Activated T-helper 1 cell treated with Interleukin-2 at 50 U/mL for 16 hours (primary cell): ENCODE results near the gene EDNRB.
"Not testable (repeated sequence)": the region's sequence is repeated elsewhere in the genome, so short reads cannot be mapped to it uniquely, and the experiment has no call there.

ENCODE experiments used
- DNase-seq: peaks from one replicate; pipeline ENCODE4 v3.0.0-alpha.2; 2020; ENCODE audit warnings: low read depth

Gene EDNRB

DNA sequence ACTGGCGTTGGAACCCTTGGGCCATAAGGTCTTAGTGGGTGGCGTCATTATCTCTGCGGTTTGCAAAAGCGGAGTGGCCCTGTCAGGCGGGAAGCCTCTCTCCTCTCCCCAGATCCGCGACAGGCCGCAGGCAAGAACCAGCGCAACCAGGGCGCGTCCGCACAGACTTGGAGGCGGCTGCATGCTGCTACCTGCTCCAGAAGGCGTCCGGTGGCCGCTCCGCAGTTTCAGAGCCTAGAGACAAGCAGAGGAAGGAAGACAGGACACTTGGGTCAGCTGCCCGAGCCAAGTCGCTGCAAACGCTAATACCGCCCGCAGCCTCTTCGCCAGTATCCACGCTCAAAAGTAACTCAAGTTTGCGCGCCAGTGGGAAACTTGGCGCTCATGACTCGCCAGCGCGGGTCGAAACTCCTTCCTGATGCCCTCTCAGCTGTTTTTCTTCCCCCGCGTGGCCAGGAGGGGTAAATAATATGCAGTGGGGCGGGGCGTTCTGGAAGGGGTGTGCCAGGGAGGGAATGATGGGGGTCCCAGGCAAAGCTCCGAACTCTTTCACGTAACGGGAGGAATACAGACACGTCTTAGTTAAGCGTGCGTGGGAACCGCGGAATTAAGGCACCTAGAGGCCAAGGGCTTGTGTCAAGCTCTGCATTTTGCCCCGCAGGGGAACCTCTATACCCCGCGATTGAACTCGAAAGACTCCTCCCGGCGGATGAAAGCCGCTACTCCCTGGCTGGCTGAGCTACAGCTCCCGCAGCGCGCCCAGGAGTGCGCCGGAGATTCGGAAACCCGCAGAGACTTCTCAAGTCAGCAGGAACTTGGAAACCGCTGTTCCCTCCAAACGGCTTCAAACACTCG, at the start of gene EDNRB:
TSS of gene EDNRB (minus strand) at position 441 of the 855 bp plus-strand sequence. CDS start at position 183, 258 bp downstream.
- no peak for DNase-seq

DNA sequence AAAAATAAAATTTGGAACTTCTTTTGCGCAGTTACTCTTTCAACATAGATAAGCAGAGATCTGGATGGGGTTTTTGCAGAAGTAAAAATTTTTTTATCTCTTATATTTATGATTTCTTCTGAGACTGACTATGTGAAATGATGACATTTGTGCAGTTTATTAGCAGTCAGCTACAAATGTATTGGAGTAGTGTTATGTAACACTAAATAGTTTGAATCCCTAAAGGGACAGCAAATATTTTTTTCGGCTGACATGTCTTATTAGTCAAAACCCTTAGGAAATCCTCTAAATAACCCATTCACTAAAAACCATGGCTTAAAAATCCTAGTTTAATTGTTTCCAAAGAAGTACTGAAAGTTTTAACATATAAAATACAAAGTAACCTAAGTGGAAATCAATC, 48.0 kb upstream of the EDNRB start:
- no peak for DNase-seq

DNA sequence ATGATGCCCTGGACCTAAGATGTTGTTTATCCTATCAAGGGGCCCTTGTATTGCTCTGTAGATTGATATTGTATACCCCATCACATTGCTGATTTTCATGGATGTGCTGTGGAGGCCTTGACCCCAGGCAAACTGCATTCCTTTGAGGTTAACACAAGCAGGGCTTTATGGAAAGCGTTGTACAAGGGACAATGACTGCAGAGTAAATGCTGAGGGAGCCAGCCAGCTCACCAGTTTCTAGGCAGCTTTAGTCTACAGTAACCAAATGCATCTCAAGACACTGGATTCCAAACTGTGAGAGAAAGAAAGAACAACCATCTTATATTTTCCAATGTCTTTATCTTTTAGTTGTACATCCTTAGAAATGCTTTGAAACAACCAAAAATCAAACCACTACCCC, 34.1 kb upstream of the EDNRB start:
- no peak for DNase-seq

DNA sequence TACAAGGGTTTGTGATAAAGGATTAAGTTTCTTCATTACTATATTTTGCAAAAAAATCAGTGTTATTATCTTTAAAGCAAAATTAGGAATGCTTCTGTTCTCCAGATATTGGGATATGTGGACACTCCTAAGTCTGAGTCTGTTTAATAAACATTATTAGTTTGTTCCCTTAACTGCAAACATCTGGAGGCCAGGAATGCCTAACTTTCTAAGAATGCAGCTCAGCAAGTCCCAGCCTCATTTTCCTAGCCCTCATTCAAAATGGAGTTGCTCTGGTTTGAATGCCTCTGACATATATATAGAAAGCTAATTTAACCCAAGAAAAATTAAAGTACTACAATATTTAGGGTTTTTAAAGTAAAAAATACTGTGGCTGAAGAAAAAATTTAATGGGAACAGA, 33.6 kb upstream of the EDNRB start:
- no peak for DNase-seq

DNA sequence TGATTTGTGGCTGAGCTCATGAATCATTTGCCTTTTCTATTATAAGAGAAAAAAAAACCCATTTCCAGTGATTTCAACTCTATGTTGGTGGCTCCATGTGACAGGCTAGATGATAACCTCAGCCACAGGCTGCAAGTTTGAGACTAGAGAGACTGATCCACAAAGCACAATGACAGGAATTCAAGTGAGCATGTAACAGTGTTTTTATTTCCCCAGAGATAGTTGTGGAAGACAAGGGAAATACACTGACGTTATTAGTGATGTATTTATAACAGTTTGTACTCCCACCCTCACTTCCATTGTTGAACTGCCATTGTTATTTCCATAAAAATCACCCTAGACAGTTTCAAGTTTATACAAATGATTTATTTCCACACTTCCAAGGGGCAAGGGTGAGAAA, 27.9 kb upstream of the EDNRB start:
- no peak for DNase-seq

DNA sequence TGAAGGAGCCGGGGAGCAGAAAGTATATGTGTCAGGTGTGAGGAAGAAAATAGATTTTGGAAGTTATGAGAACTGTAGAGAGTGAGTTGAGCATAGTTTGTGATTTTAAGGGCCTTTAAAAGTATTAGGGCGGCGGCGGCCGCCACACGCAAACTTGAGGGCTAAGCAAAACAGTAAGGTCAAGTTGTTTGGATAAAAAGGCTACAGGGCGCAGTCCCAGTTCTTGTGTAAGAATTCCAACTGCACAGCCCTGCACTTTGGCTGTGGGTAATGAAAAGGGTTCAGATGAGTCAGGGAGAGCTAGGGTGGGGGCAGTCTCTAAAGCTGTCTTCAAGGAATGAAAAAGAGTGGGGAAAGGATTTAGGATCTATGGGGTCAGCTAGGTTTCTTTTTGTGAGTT, 16.4 kb upstream of the EDNRB start:
- not testable (repeated sequence) for DNase-seq

DNA sequence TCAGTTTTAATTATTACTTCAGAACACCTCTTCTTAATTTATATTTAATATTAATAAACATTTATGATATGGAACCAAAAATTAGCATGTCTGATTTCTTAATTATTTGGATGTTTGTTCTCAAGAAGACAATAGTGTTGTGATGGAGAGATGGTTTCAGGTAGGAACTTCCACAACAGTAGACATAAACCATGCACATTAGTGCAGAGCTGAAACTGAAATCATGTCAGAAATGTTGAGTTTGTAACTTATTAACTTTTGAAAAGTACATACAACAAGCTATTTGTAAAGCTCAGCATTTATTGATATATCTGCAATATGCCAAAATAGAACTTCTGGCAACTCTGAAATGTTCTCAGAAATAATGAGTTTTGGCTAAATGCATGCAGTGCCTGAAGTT, 11.8 kb upstream of the EDNRB start:
- no peak for DNase-seq

DNA sequence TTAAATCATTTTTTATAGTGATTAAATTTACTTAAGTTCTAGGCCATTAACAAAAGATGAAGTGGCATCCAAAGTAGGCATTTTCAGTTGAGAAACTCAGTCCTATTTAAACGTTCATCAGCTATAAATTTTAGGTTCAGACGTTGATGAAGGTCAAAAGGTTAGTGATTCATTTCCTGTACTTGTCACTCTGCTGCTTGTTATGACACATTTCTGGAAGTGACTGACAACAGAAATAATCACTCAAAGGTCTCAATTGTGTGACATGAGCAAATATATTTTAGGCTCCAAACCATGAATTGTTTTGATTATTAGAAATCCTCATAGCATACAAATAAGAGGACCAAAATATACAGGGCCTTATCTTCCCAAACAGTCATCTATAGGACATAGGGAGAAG, 10.3 kb upstream of the EDNRB start:
- no peak for DNase-seq

DNA sequence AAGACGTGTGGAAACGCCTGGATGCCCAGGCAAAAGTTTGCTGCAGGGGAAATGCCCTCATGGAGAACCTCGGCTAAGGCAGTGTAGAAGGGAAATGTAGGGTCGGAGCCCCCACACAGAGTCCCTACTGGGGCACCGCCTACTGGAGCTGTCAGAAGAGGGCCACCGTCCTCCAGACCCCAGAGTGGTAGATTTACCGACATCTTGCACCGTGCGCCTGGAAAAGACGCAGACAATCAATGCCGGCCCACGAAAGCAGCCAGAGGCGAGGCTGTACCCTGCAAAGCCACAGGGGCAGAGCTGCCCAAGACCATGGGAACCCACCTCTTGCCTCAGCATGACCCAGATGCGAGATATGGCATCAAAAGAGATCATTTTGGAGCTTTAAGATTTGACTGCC, 7.0 kb upstream of the EDNRB start:
- no peak for DNase-seq

DNA sequence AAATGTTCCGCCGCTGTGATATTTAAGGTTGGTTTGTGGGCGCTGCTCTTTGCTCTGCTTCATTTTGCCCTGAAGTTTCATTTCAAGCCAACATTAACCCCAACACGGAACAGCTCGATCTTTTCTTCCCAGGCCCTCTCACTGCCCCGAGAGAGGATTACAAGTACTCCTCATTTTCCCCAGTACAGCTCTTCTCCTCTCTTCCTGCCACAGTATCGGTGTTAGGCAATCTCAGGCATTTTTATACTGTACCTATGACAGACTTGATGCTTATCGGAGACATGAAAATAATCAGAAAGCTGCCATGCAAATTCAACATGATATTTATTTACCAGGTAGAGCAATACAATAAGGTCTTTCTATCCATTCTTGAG, 1.3 kb upstream of the EDNRB start:
- DNase-seq: no peak

DNA sequence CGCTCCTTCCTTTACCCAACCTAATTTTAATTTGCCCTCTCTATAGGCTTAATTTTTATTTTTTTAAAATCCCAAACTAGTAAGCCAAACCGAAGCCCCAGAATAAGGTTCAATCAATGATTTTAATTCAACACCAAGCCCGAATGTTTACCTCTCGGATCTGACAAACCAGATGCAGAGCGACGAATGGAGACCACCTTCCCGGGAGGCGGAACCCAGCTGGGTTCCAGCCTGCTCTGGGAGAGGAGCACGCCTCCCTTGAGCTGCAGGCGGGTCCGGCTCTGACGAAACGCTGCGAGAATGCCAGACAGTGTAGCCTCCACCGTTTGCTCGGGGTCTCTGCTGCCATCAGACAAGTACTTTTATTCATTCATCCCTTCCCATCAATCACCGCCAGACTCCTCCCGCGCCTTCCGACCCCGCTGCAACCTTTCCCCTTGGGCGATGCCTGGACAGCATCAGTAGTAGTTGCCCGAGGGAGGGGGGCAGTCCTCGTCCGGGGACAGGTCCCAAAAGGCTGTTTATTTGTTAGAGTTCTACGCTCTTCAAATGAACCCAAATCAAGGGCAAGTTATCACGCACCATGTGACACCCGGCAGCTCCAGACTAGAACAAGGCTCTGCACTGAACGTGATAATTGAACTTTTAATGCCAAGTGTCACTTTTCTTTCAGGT, 752 bp upstream of the EDNRB start:
- no peak for DNase-seq

DNA sequence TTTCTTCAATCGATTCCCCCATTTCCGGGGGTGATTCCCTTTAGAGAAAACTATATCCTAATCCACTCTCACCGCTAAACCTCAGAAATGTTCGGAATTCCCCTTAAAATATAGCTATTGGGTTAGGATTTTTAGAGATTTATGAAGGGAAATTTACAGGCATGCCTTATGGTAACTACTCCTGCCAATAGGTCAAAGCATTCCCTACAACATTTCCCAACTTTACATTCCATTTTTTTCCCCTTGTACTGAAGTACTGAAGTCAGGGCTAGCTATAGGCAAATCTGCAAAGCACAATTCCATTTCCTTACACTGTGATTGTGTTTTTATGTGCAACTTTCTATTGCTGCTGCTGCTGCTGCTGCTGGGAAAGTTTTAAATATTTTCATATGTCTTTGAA, 2.1 kb downstream of the EDNRB start:
- no peak for DNase-seq

DNA sequence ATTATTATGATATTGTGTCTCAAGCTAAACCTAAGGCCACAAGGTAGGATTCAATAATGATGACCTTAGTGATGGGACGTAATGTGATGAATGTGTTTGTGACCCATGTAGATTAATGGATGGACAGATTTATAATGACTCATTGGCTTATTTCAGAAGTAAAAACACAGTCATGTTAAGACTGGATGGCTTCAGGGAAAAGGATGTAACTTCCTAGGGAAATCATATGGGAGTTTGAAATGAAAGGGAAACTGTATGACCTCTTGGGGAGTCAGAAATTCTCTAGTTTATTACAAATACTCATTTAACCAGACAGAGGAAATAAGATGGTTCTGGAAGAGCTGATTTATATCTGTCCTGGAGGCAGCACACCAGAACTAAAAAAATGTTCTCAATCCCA, 2.9 kb downstream of the EDNRB start:
- DNase-seq: no peak

DNA sequence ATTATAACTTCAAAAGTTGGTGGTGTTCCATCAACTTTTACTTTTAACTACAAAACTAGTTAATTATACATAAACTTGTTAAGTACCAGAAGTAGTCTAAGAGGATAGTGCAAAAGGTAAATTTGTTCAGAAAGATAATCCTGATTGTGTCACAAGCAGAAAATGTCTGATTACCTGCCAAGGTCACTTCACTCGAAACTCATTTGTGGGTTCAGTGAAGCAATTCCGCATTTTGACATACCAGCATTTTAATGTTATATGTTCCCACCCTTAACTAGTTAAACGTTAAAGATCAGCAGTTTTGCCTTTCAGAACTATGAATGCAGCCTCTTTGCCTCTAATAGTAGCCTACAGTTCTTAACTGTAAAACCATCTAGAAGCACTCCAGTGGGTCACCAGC, 5.6 kb downstream of the EDNRB start:
- DNase-seq: no peak

DNA sequence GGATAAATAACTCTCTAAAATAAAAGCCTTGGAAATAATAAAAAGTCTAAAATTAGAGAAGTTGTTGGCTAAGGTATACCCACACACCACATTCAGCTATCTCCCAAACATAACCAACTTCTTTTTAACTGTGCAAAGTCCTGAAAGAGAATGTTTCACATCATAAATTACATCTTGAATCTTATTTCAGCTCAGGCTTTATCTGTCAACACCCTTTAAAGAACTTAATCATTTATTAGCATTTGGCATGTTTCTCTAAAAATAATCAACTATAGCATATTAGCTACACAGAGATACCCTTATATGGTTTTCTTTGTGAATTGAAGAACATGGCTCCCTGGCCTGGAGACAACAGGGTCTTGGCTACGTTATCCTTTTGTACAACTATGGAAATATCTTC, 6.9 kb downstream of the EDNRB start:
- no peak for DNase-seq

DNA sequence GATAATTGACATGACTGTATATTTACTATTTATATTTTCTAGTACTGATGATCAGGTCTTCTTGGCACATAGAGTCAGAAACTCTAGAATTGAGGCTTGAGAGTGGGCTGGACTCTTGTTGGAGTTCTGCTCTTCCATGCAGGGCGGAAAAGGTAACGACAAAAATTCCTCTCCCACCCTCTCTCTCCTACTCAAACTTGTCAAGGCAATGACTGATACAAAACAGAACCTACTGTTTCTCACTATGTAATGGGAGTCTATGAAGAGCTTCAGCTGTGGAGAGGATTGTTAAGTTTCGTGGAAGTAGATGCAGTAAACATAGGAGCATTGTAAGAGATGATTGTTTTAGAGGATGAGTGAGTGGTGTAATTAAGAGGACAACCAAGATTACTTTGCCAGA, 8.8 kb downstream of the EDNRB start:
- no peak for DNase-seq

DNA sequence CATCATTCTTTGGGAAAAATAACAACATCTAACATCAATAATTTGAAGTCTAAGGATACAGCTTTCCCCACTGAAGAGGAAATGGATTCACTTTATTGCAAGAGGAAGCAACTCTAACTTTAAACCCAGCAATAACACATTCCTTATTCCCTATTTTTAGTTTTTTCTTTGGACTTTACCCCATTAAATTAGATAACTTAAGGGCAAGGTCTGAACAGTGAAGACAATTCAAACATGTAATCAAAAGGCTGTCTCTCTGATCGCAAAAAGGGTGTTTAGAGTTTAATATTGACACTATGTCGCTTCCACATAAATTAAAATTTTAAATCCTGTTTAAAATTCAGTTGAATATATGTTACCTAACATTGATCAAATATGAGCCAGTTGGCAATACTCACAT, 10.1 kb downstream of the EDNRB start:
- DNase-seq: no peak

DNA sequence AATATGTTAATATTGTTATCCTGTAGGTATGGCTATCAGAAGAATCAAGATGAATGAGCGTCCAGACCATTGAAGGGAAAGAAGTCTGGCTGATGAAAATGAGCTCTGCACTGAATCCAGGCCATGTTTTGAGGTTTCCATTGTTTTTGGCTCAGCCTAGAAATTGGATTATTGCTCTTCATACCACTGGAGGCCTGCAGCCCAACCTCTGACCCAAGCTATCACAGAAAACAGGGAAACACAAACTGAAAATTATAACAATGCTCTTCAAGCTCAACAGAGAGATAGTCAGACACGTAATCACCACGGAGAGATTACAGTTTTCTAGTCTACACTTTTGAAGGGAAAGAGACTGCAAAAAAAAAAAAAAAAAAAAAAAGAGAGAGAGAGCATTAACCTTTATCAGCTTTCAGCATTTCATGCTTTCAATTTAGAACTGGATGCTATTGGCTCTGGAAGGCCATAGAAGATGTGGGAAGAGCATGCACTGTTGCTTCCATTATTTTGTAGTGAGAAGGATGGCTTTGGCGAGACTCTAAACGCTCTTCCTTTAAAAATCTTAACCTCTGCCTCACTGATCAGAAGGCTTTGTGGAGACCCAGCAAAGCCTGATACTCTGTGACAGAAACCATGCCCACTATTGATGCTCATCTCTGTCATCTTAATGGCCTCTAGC, 10.8 kb downstream of the EDNRB start:
- no peak for DNase-seq

DNA sequence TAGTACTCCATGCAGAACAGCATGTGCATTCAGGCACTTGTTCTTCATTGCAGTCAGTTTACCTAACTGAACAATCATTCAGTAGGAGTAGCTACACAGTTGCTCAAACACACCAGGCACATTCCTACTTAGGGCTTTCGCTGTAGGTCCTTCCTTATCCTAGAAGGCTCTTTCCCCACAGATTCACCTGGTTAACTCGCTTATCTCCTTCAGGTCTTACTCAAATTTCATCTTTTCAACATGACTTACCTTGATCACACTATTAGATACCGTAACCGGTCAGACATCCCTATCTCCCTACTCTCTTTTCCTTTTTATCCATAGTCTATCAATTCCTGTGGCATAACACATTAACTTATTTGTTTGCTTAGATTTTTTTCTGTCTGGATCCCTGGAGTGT, 14.6 kb downstream of the EDNRB start:
- no peak for DNase-seq

DNA sequence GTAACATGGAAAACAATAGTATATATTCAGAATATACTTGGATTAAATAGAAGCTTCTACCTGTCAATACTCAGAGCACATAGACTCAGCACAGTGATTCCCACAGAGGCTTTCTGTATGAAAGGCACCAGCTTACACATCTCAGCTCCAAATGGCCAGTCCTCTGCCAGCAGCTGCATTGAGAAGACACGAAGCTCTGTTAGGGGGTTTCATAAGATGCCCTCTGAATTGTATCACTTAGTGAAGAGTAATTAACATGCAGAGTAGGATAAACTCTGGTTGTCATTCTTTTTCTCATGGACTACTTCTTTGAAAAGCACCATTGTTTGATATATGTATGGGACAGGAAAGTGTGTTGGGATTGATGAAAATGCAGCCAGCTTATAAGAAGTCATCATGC, 15.2 kb downstream of the EDNRB start:
- no peak for DNase-seq

DNA sequence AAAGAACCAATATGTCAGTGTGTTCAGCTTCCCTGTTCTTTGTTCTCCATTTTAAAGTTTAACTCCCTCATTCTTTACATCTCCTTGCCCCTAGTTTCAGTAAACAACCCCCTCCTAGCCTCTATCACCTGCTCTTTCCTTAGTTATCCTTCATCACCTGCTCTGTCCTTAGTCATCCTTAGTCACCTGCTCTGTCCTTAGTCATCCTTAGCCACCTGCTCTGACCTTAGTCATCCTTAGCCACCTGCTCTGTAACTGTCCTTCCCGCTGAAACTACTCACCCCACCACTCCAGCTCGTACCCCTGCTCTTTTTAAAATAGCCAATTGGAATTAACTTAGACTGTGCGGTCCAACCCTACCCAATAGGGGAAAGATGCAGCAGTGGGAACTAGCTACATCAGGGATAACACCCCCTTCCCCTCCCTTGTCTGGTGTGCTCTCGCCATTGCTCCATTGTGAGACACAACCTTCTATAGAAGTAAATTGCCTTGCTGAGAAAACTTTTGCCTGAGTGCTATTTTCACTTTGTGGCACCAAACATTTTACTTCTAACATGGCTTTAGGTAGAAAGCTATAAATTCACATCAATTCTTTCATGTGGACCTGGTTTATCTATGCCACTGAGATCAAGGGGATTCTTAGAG, 16.2 kb downstream of the EDNRB start:
- DNase-seq: no peak

DNA sequence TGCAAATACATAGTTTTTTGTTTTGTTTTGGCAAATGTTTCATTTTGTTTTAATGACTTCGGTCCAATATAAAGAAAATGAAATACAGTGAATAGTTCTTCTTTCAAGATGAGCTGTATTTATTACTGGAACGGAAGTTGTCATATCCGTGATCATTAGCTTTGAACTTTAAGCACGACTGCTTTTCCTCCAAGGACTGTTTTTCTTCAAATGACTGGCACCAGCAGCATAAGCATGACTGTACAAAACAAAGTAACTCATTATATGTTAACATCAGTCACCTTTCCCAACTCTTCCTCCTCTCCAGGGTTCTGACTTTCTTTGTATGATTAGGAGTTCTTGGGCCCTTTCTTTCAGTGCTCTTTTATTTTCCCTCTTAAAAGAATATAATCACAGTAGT, 20.5 kb downstream of the EDNRB start:
- DNase-seq: no peak

DNA sequence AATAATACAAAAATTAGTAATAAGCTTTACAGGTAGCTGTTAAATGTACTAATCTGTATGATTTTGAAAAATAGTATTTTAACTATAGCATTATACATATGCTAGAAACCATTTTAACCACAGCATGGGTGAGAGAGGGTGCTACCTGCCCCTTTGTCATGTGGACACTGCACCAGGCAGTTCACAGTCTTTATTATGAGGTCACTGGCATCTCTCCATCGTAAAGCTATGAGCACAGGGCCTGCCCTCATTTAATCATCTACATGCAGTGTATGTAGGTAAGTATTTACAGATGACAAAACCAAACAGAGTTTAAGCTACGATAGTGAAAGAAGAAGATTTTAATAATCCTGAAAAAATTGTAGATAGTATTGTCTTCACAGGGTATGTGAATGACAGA, 21.7 kb downstream of the EDNRB start:
- no peak for DNase-seq
